Uterus (tissue), 2 donors: Measurements from ENCODE around the gene KCNS3.

ENCODE experiments used
- POLR2A ChIP-seq, 2 donors: fragments of 450-650 bp; IDR thresholded peaks; one replicate each; pipeline ENCODE4 v1.6.1; 2016; ENCODE audit warnings: antibody characterized with exemption in 2 of 2, mild to moderate bottlenecking in 1 of 2, moderate library complexity in 1 of 2
- TF ChIP-seq, protein P1 (sequence below), 4 experiments: fragments of 200-600 bp in 2 of 4; fragments of 450-650 bp in 2 of 4; sonication (generic) in 2 of 4; IDR thresholded peaks; one replicate each; pipeline ENCODE4 v1.5.1; 2016 to 2019; ENCODE audit warnings: antibody characterized with exemption in 4 of 4, mild to moderate bottlenecking in 2 of 4, moderate library complexity in 1 of 4

DNA sequence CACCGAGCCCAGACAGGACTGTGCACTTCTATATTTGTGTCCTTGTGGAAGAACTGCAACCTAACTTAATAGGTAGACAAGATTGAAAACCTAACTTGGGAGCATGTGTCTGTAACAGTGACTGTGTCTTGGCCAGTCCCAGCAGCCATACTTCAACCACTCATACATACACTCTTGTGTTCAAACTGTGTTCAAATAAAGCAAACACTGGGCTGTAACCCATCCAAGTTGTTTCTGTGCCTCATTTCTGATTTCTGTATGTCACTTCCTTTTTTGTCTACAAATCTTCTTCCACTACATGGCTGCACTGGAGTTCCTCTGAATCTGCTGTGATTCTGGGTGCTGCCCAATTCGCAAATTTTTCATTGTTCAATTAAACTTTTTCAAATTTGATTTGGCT, 31.2 kb upstream of the KCNS3 start:
- TF ChIP-seq, protein P1, sequence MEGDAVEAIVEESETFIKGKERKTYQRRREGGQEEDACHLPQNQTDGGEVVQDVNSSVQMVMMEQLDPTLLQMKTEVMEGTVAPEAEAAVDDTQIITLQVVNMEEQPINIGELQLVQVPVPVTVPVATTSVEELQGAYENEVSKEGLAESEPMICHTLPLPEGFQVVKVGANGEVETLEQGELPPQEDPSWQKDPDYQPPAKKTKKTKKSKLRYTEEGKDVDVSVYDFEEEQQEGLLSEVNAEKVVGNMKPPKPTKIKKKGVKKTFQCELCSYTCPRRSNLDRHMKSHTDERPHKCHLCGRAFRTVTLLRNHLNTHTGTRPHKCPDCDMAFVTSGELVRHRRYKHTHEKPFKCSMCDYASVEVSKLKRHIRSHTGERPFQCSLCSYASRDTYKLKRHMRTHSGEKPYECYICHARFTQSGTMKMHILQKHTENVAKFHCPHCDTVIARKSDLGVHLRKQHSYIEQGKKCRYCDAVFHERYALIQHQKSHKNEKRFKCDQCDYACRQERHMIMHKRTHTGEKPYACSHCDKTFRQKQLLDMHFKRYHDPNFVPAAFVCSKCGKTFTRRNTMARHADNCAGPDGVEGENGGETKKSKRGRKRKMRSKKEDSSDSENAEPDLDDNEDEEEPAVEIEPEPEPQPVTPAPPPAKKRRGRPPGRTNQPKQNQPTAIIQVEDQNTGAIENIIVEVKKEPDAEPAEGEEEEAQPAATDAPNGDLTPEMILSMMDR (IDR thresholded peaks at IDR 0.05), result no peak
- no peak for TF ChIP-seq POLR2A (IDR thresholded peaks at IDR 0.05)
